ENCODE measurements around the gene MTIF3. TPM values are rescaled to one million over a fixed set of nuclear protein-coding genes. Genes with fewer than 3 reads are reported as not detected.
A peak's percentile ranks its signal among the peaks of the same experiment; 100 is the strongest.

MTIF3 gene
- total RNA-seq, 1 donor from 2014 or later: 41.6 TPM

DNA sequence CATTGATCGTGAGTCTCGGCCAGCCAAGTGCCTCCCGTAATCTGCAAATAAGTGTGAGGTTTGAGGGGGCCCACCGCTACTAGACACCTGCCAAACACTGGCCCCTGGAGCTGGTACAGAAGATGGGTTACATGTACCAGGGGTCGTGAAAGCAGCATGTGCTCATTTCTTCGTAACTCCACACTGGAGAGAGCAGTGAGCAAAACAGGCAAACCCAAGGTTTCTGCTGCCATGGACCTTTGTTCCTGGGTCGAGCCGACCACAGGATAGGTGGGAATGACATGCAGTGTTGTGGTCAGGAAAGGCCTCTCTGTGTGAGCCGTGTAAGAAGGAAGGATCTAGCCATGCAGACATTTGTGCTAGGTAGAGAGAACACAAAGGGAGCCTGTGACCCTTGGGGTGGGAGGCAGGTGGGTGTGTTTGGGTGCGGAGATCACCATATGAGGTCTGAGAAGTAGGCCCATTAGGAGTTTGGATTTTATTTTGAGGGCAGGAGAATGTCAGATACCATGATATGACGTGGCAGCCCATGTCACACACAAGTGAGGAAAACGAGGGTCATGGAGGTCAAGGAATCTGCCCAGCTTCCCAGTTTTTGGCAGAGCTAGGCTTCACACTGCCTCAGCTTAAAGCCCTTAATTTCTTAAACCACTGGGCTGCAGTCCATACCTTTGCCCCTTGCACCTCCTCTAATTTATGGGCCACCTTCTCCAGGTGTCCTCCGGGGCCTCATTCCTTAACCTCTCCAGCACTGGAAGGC is 25.0 kb downstream of the MTIF3 start:
- Mint-ChIP-seq H3K9me3 (ENCODE audit: unreplicated experiment) (no peaks in the 10 kb centered on the region), H3K27me3 (ENCODE audit: unreplicated experiment) (peaks cover 3% of the 10 kb centered on the region), H3K4me1 (ENCODE audit: unreplicated experiment) (peaks cover 30% of the 10 kb centered on the region), H3K36me3 (ENCODE audit: unreplicated experiment) (peaks cover 12% of the 10 kb centered on the region), H3K27ac (ENCODE audit: unreplicated experiment) (peak overlapping the region; percentile 84), H3K4me3 (ENCODE audit: unreplicated experiment) (peak overlapping the region; percentile 76)
- no peak for DNase-seq (ENCODE audit: extremely low spot score, unreplicated experiment)
- TF ChIP-seq CTCF (IDR thresholded peaks at IDR 0.05): no peak

DNA sequence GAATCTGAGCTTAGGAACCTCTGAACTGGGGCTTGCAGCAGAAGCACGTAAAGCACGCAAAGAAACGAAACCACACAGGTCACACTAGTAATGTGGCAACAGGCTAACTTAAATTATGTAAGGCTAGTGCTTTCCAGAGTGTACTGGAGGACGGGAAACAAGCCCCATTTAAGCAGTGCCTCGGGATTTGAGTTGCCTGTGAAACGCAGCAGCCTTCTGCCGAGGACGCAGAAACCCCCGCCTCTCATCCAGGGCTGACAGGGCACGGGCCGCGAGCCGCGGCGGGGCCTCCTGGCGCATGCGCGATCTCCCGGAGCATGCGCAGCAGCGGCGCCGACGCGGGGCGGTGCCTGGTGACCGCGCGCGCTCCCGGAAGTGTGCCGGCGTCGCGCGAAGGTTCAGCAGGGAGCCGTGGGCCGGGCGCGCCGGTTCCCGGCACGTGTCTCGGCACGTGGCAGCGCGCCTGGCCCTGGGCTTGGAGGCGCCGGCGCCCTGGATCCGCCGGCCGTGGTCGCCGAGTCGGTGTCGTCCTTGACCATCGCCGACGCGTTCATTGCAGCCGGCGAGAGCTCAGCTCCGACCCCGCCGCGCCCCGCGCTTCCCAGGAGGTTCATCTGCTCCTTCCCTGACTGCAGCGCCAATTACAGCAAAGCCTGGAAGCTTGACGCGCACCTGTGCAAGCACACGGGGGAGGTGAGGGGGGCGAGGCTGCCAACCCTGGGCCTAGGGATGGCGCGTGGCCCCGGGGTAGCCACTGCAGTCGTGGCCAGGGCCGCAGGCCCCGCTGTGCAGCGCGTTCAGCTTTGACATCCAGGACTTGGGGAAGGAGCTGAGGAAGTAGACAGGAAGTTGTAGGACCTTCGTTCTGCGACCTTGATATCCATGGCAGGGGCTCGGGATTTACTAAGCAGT is 25.9 kb downstream of the MTIF3 start, which contains the start of gene GTF3A:
Gene GTF3A, plus strand, starts transcription at position 374 of the 912 bp plus-strand sequence.
- peak; percentile 96 for DNase-seq (ENCODE audit: extremely low spot score, unreplicated experiment)
- H3K4me1 Mint-ChIP-seq (ENCODE audit: unreplicated experiment): peaks cover 30% of the 10 kb centered on the region
- no peak for TF ChIP-seq CTCF (IDR thresholded peaks at IDR 0.05)
- H3K4me3 Mint-ChIP-seq (ENCODE audit: unreplicated experiment): peak within 1 kb of the TSS; percentile 76
- peaks cover 7% of the 10 kb centered on the region for H3K36me3 Mint-ChIP-seq (ENCODE audit: unreplicated experiment)
- H3K9me3 Mint-ChIP-seq (ENCODE audit: unreplicated experiment): no peaks in the 10 kb centered on the region
- H3K27ac Mint-ChIP-seq (ENCODE audit: unreplicated experiment): peak within 1 kb of the TSS; percentile 84
- peaks cover 3% of the 10 kb centered on the region for H3K27me3 Mint-ChIP-seq (ENCODE audit: unreplicated experiment)

GRCh38 chr13:27423333-27423732 is 27.0 kb downstream of the MTIF3 start:
- H3K4me3 Mint-ChIP-seq (ENCODE audit: unreplicated experiment): peak overlapping the region; percentile 75
- peaks cover 30% of the 10 kb centered on the region for H3K4me1 Mint-ChIP-seq (ENCODE audit: unreplicated experiment)
- no peak for DNase-seq (ENCODE audit: extremely low spot score, unreplicated experiment)
- peaks cover 10% of the 10 kb centered on the region for H3K27me3 Mint-ChIP-seq (ENCODE audit: unreplicated experiment)
- no peak for TF ChIP-seq CTCF (IDR thresholded peaks at IDR 0.05)
- no peak overlapping the region for H3K27ac Mint-ChIP-seq (ENCODE audit: unreplicated experiment)
- H3K36me3 Mint-ChIP-seq (ENCODE audit: unreplicated experiment): peaks cover 6% of the 10 kb centered on the region
- no peaks in the 10 kb centered on the region for H3K9me3 Mint-ChIP-seq (ENCODE audit: unreplicated experiment)

- Mint-ChIP-seq H3K4me3 (ENCODE audit: unreplicated experiment) (no peak overlapping the region), H3K9me3 (ENCODE audit: unreplicated experiment) (no peaks in the 10 kb centered on the region), H3K27me3 (ENCODE audit: unreplicated experiment) (peaks cover 19% of the 10 kb centered on the region), H3K36me3 (ENCODE audit: unreplicated experiment) (no peaks in the 10 kb centered on the region), H3K27ac (ENCODE audit: unreplicated experiment) (no peak overlapping the region), H3K4me1 (ENCODE audit: unreplicated experiment) (peaks cover 20% of the 10 kb centered on the region)
- no peak for DNase-seq (ENCODE audit: extremely low spot score, unreplicated experiment)
- no peak for TF ChIP-seq CTCF (IDR thresholded peaks at IDR 0.05)
Observed at GRCh38 chr13:27421101-27421871, 29.1 kb downstream of the MTIF3 start.

Data from osteocyte (in vitro differentiated cells).